DLD1 (cell line): Measurements from ENCODE around the gene STK33.

Experiments used
- in situ Hi-C: cut with HindIII; loops from 2 replicates; pipeline ENCODE4 v1.10.0; 2017; ENCODE audit warnings: low sequenced_read_pairs

Gene STK33

GRCh38 chr11:8593935-8594909 is at the start of gene STK33:
STK33 (minus strand) TSS chr11:8594228; CDS start chr11:8474905, 119,323 bp downstream.
- in situ Hi-C loops, result no loop called here

DNA sequence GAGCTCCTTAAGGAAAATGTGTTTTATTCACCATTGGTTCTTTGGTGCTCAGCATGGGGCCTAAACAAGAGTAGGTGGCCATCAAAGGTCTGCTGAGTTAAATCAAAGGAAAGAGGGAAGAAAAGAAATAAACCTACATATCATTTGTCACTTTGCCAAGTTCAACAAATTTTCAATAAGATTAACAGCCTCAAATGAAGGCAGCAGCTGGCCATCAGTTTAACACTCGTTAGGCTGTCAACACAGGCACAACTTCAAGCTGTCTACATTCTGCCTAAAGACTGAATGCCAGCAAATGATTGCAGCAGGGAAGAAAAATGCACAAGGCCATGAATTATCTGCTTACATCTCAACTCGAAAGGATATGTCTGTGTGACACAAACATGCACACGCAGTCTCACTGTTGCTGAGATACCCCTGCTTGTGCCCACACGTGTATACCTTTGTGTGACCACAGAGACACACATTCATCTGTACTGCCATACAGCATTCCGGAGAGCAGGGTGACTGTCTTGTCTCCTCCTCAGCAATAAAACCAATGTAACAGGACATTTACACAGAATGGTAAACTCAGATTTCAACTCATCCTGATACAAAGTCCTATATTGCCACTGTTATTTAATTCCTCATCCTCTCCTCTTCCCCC is 48.3 kb upstream of the STK33 start:
- in situ Hi-C loops, result no loop called here

- in situ Hi-C loops, result no loop called here
These were observed 47.3 kb upstream of the STK33 start for GRCh38 chr11:8641332-8641731.

- in situ Hi-C loops, result no loop called here
These were observed 46.4 kb upstream of the STK33 start for GRCh38 chr11:8640267-8640906.

DNA sequence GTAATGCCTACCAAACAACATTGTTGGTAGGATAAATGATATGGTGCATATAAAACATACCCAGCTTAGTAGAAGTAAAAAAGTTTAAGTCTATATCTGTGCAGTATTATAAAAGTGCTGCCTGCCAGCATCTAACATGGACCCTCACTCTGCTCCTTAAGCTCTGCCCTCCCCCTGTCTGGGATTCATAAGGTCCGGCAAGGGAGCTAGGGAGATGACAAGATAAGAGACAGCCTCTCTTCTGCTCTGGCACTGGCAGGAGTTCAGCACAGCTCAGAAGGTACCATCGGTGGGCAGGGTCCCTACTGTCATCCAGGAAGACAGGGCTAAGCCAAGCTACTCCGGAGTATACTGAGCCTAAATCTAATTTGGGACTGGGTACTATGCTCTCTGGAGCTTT is 45.6 kb upstream of the STK33 start:
- in situ Hi-C loops, result no loop called here

DNA sequence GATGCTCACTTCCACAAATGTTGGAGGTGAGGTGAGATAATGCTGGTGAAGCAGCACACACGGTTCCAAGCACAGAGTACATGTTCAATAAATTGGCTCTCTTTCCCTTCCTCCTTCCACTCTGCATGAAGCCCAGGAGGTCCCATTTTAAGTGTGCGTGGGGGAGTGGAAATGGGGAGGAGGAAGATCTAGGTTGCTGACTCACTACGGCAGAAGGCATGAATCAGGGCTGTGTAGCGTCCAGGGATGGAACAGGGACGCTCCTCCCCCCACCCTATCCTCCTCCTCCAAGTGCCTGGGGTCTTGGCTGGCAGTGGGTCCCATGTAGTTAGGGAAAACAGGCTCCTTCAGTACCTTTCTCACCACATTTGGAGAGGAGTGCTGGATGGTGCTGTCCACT is 44.3 kb upstream of the STK33 start:
- in situ Hi-C loops, result no loop called here

GRCh38 chr11:8636127-8636526 is 42.1 kb upstream of the STK33 start:
- in situ Hi-C loops, result no loop called here

- in situ Hi-C loops, result no loop called here
These were observed 40.5 kb upstream of the STK33 start for GRCh38 chr11:8634498-8634897.

DNA sequence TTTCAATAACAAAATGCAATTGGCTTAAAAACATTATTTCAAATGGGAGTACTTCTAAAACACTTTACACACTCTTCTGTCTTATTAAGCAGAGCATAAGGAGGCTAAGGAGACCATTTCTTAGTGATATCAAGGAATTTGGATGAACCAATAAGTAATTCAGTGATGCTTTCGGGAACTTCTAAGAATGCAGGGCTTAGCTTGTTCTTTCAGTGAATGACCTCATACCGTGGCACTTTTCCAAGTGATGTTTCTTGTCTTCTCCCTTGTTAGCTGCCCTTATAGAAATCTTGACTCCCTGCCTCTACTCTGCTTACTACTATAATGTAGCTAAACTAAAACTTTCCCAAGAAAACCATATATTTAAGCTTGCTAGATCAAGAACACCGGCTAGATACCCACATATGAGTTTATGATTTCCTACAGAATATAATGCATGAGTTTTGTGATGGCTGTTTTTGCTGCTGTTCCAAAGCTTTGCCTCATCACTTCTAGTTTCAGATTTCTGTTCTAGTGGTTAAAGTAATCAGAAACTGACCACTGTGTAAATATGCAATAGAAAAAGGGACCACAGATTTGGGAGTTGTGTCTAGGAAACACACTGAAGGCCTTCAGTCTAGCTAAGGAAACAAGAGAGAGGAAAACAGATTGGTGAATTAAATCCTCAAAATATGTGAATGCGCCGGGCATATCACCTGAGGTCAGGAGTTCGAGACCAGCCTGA is 37.5 kb upstream of the STK33 start:
- in situ Hi-C loops, result no loop called here

DNA sequence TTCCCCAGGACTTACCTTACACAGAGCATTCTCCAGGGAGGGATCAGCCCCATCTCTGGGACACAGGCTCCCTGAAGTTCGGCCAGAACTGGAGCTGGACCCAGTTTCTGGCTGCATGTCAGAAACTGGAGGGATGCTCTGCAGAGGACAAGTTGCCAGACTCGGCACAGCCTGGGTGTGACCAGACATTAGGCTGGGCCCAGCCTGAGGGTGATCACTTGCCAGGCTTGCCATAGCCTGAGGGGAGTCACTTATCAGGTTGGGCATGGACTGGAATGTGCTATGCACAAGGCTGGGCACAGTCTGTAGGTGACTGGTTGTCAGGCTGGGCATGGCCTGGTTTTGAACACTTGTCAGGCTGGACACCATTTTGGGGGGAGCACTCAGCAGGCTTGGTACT is 30.7 kb upstream of the STK33 start:
- in situ Hi-C loops, result no loop called here

GRCh38 chr11:8621147-8621546 is 27.1 kb upstream of the STK33 start:
- in situ Hi-C loops, result no loop called here

GRCh38 chr11:8617063-8617462 is 23.0 kb upstream of the STK33 start:
- in situ Hi-C loops, result no loop called here

GRCh38 chr11:8615291-8616032 is 21.4 kb upstream of the STK33 start:
- in situ Hi-C loops, result no loop called here

DNA sequence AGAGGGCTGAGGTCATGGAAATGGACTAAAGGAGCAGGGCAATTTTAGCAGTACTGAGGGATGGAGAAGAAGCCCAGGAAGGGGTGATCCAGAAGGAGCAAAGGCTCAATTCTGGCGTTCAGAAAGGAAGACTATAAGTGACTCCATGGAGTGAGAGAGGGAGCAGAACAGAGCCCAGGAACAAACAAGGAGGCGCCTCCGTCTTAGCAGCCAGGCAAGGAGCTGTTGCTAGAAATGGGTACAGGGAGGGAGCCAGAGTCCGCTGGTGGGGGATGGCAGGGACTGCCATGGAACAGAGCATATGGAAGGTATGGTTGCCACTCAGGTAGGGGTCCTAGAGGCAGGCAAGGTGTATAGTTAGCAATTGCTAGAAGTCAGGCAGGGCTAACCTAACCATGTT is 20.5 kb upstream of the STK33 start:
- in situ Hi-C loops, result no loop called here

GRCh38 chr11:8613036-8613435 is 19.0 kb upstream of the STK33 start:
- in situ Hi-C loops, result no loop called here

DNA sequence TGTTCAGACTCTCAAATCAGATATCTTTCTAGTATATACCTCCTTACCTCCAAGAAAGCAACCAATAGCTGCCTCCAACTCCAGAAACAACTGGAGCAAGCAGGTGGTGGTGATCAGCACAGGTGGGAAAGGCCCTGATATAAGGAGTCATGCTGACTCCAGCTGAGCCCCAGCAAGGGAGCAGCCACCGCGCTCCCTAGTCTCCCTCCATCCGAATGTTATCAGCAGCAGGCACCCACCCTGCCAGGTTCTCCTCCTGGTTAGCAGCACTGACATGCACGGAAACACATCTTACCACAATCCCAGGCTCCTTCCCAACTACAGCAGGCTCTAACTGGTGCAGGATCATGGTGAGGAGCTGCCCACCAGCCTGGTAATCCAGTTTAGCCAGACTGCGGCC is 18.5 kb upstream of the STK33 start:
- in situ Hi-C loops, result no loop called here

- in situ Hi-C loops, result no loop called here
These were observed 16.6 kb upstream of the STK33 start for GRCh38 chr11:8610532-8611116.

DNA sequence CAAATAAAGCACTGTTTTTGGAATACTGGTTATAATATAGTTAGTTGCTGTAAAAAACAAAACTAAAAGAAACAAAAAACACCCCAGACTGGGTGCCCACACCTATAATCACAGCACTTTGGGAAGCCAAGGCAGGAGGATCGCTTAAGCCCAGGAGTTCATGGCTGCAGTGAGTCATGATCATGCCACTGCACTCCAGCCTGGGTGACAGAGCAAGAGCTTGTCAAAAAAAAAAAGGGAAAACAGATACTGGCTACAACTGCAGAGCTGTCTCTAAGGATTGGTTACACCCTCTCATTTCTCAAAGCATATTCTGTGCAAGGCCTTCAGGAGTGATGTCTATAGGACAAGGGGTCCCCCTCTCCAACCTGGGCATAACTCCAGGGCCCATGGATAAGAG is 14.6 kb upstream of the STK33 start:
- in situ Hi-C loops, result no loop called here

- in situ Hi-C loops, result no loop called here
These were observed 12.0 kb upstream of the STK33 start for GRCh38 chr11:8605971-8606563.
